SK-N-SH (cell line): ENCODE results near the gene PLOD2. TPM values are rescaled to one million over a fixed set of nuclear protein-coding genes. Genes with fewer than 3 reads are reported as not detected.

Experiments used
- CTCF ChIA-PET: fragments of 300-600, 350-600 bp; formaldehyde crosslinking; extraction: SDS; loops from one replicate; lab custom pipeline; 2021; lab: Yijun Ruan, JAX
- POLR2A ChIA-PET: fragments of 350-600 bp; sonication (Branson Sonifier 250); formaldehyde crosslinking; extraction: SDS; loops from one replicate; lab custom pipeline; 2020; ENCODE audit warnings: antibody characterized with exemption, inconsistent platforms; lab: Yijun Ruan, JAX
- DNase-seq: peaks from one replicate; pipeline ENCODE4 v3.0.0; 2012
- H2AFZ ChIP-seq: fragments of 200-600 bp; sonication (generic); 2 replicates; pipeline ENCODE4 v1.8.1; 2016; ENCODE audit warnings: antibody characterized with exemption, mild to moderate bottlenecking, low read depth
- H3F3A ChIP-seq: fragments of 200-600 bp; sonication (generic); replicated peaks from 2 replicates; pipeline ENCODE3; 2016; ENCODE audit warnings: antibody characterized with exemption, mild to moderate bottlenecking; ENCODE audit not compliant: insufficient read depth
- H3K27ac ChIP-seq, 2 experiments: fragments of 200-500 bp in 1 of 2; fragments of 200-600 bp in 1 of 2; sonication (Bioruptor generic) in 1 of 2; sonication (generic), shearing (Covaris generic) in 1 of 2; 2 replicates each; pipeline versions ENCODE4 v1.5.1 to v1.6.1; 2014 to 2016; ENCODE audit warnings: low read depth in 2 of 2, inconsistent platforms in 1 of 2, low read length in 1 of 2, mild to moderate bottlenecking in 1 of 2, mixed read lengths in 1 of 2
- H3K27me3 ChIP-seq: fragments of 200-600 bp; sonication (generic), shearing (Covaris generic); 2 replicates; pipeline ENCODE4 v1.6.1; 2016; ENCODE audit warnings: mixed run types; ENCODE audit not compliant: insufficient read depth
- H3K36me3 ChIP-seq, 2 experiments: fragments of 200-500 bp in 1 of 2; fragments of 200-600 bp in 1 of 2; sonication (Bioruptor generic) in 1 of 2; sonication (generic) in 1 of 2; replicated peaks in 1 of 2; 2 replicates each; pipeline versions ENCODE3 to v1.5.1; 2014 to 2016; ENCODE audit warnings: low read length in 1 of 2, mild to moderate bottlenecking in 1 of 2; ENCODE audit not compliant: insufficient read depth in 2 of 2, control insufficient read depth in 1 of 2
- H3K4me1 ChIP-seq, 2 experiments: fragments of 200-500 bp in 1 of 2; fragments of 200-600 bp in 1 of 2; sonication (Bioruptor generic) in 1 of 2; sonication (generic), shearing (Covaris generic) in 1 of 2; 2 replicates each; pipeline versions ENCODE4 v1.5.1 to v1.6.1; 2014 to 2016; ENCODE audit warnings: low read depth in 1 of 2, low read length in 1 of 2, mixed run types in 1 of 2; ENCODE audit not compliant: insufficient read depth in 2 of 2, control insufficient read depth in 1 of 2
- H3K4me2 ChIP-seq: fragments of 200-600 bp; sonication (generic), shearing (Covaris generic); 2 replicates; pipeline ENCODE4 v1.6.1; 2017; ENCODE audit warnings: mixed run types
- H3K4me3 ChIP-seq, 2 experiments: fragments of 200-500 bp in 1 of 2; fragments of 200-600 bp in 1 of 2; sonication (Bioruptor generic) in 1 of 2; sonication (generic), shearing (Covaris generic) in 1 of 2; 2 replicates each; pipeline versions ENCODE4 v1.5.1 to v1.8.1; 2014 to 2016; ENCODE audit warnings: low read depth in 2 of 2, inconsistent platforms in 1 of 2, low read length in 1 of 2, mild to moderate bottlenecking in 1 of 2, mixed read lengths in 1 of 2, moderate library complexity in 1 of 2
- H3K79me2 ChIP-seq: fragments of 200-600 bp; sonication (generic); 2 replicates; pipeline ENCODE4 v1.8.1; 2017; ENCODE audit warnings: mild to moderate bottlenecking; ENCODE audit not compliant: insufficient read depth
- H3K9ac ChIP-seq: fragments of 200-600 bp; sonication (generic); 2 replicates; pipeline ENCODE4 v1.6.1; 2017; ENCODE audit warnings: mixed run types
- H3K9me2 ChIP-seq: fragments of 200-600 bp; sonication (generic); 2 replicates; pipeline ENCODE4 v1.6.1; 2017; ENCODE audit warnings: mixed run types
- H3K9me3 ChIP-seq: fragments of 200-600 bp; sonication (generic); 2 replicates; pipeline ENCODE4 v1.6.1; 2017; ENCODE audit warnings: mixed run types, mild to moderate bottlenecking, moderate library complexity
- H4K20me1 ChIP-seq: fragments of 200-600 bp; sonication (generic); 2 replicates; pipeline ENCODE4 v1.6.1; 2017; ENCODE audit warnings: mild to moderate bottlenecking, mixed run types; ENCODE audit not compliant: insufficient read depth
- ELF1 ChIP-seq: IDR thresholded peaks from 2 replicates; pipeline ENCODE4 v1.4.0; 2012
- EZH2phosphoT487 ChIP-seq: fragments of 200-600 bp; sonication (generic); IDR thresholded peaks from 2 replicates; pipeline ENCODE4 v1.6.1; 2017; ENCODE audit warnings: low read depth, mixed run types, mild to moderate bottlenecking, antibody characterized with exemption, moderate library complexity, borderline replicate concordance
- FOXJ3 ChIP-seq: sonication (generic); formaldehyde crosslinking; IDR thresholded peaks from 2 replicates; pipeline ENCODE4 v1.5.1; 2020; ENCODE audit warnings: mild to moderate bottlenecking, missing genetic modification reagents
- JUND ChIP-seq: IDR thresholded peaks from 2 replicates; pipeline ENCODE4 v1.4.0; 2012
- RAD21 ChIP-seq: IDR thresholded peaks from 2 replicates; pipeline ENCODE4 v1.6.1; 2012; ENCODE audit warnings: mild to moderate bottlenecking, low read length
- RCOR1 ChIP-seq: fragments of 150-350 bp; IDR thresholded peaks from 2 replicates; pipeline ENCODE4 v1.6.1; 2017; ENCODE audit warnings: antibody characterized with exemption, low read length
- RFX5 ChIP-seq: IDR thresholded peaks from 2 replicates; pipeline ENCODE4 v1.6.1; 2012; ENCODE audit warnings: mild to moderate bottlenecking, improper control_type of control experiment, low read length
- TCF12 ChIP-seq: IDR thresholded peaks from 2 replicates; pipeline ENCODE4 v1.4.0; 2012
- WGBS: methylation state at CpG from one replicate; pipeline ENCODE4 v1.1.6; 2017; ENCODE audit warnings: low lambda C conversion rate; 5-methylcytosine and 5-hydroxymethylcytosine counted together
- polyA plus RNA-seq, 3 experiments: library from polyadenylated mRNA; depleted of rRNA; stranded (reverse); fragments of >200 nt; gene quantifications; 2 replicates each; pipeline ENCODE4 v1.2.3, GENCODE V29; 2012
- TF ChIP-seq, protein P1 (sequence below): IDR thresholded peaks from 2 replicates; pipeline ENCODE4 v1.6.1; 2012; ENCODE audit warnings: mild to moderate bottlenecking, low read depth, low read length, moderate library complexity
- TF ChIP-seq, protein P2 (sequence below): IDR thresholded peaks from 2 replicates; pipeline ENCODE4 v1.4.0; 2012; ENCODE audit warnings: low read depth, borderline replicate concordance
- TF ChIP-seq, protein P3 (sequence below): IDR thresholded peaks from 2 replicates; pipeline ENCODE4 v1.4.0; 2012; ENCODE audit warnings: low read depth
- TF ChIP-seq, protein P4 (sequence below): IDR thresholded peaks from 2 replicates; pipeline ENCODE4; 2012

PLOD2 gene
- polyA plus RNA-seq, 1 of the 3 experiments (the other 2 are of a cell fraction) = 0.58 TPM

DNA sequence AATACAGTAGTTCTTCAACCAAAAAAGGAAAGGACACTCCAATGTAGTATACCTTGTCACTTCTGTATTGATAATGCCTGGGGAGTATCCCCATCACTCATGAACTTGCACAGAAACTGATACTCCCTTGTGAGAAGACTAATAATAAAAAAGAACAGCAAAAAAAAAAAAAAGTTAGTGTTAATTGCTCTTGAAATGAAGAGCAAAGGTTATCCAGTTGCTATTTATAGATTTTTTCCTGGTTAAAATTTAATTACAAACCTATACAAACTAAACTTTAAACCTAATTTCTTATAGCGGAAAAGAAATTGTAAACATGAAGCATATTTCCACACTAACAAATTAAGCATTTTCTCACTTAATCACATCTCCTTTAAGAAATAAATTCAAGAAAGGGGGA is 6.7 kb downstream of the PLOD2 start (continued):
- TF ChIP-seq, protein P1, sequence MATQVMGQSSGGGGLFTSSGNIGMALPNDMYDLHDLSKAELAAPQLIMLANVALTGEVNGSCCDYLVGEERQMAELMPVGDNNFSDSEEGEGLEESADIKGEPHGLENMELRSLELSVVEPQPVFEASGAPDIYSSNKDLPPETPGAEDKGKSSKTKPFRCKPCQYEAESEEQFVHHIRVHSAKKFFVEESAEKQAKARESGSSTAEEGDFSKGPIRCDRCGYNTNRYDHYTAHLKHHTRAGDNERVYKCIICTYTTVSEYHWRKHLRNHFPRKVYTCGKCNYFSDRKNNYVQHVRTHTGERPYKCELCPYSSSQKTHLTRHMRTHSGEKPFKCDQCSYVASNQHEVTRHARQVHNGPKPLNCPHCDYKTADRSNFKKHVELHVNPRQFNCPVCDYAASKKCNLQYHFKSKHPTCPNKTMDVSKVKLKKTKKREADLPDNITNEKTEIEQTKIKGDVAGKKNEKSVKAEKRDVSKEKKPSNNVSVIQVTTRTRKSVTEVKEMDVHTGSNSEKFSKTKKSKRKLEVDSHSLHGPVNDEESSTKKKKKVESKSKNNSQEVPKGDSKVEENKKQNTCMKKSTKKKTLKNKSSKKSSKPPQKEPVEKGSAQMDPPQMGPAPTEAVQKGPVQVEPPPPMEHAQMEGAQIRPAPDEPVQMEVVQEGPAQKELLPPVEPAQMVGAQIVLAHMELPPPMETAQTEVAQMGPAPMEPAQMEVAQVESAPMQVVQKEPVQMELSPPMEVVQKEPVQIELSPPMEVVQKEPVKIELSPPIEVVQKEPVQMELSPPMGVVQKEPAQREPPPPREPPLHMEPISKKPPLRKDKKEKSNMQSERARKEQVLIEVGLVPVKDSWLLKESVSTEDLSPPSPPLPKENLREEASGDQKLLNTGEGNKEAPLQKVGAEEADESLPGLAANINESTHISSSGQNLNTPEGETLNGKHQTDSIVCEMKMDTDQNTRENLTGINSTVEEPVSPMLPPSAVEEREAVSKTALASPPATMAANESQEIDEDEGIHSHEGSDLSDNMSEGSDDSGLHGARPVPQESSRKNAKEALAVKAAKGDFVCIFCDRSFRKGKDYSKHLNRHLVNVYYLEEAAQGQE = no peak
- no peak for TF ChIP-seq RAD21
- TF ChIP-seq FOXJ3 (CRISPR knock-in tag) = no peak
- no peak for TF ChIP-seq RCOR1
- TF ChIP-seq, protein P2, sequence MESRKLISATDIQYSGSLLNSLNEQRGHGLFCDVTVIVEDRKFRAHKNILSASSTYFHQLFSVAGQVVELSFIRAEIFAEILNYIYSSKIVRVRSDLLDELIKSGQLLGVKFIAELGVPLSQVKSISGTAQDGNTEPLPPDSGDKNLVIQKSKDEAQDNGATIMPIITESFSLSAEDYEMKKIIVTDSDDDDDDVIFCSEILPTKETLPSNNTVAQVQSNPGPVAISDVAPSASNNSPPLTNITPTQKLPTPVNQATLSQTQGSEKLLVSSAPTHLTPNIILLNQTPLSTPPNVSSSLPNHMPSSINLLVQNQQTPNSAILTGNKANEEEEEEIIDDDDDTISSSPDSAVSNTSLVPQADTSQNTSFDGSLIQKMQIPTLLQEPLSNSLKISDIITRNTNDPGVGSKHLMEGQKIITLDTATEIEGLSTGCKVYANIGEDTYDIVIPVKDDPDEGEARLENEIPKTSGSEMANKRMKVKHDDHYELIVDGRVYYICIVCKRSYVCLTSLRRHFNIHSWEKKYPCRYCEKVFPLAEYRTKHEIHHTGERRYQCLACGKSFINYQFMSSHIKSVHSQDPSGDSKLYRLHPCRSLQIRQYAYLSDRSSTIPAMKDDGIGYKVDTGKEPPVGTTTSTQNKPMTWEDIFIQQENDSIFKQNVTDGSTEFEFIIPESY = no peak
- no peak for TF ChIP-seq JUND
- TF ChIP-seq RFX5 = no peak
- TF ChIP-seq ELF1 = no peak
- no peak for TF ChIP-seq TCF12

DNA sequence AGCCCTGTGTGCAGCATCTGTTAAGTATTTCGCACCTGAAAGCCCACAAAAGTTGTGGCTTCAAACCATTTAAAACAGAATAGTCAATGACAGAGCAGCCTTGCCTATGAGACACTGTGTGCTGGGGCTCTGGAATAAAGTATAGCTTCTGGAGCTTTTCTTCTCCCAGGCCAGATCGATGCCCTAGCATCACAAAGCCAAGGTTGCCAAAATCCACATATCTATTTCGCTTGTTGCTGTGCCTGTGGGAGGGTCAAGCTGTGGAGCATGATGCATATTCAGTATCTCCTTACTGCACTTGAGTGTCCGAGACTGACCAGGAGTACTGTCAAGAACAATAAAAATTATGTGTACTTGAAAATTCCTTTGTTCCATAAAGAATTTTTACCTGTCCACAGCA is 7.6 kb downstream of the PLOD2 start:
- Histone ChIP-seq H3K4me3 (no peak overlapping the region), H3K79me2 (no peaks in the 10 kb centered on the region), H3K9ac (no peak overlapping the region), H3K27ac (no peak overlapping the region), H3K27me3 (peaks cover 9% of the 10 kb centered on the region; the same call in 1 of the 2 replicates), H3K4me1 (no peaks in the 10 kb centered on the region), H3K9me3 (no peaks in the 10 kb centered on the region), H3F3A (no peaks in the 10 kb centered on the region), H4K20me1 (no peaks in the 10 kb centered on the region), H2AFZ (no peak overlapping the region), H3K4me2 (no peak overlapping the region), H3K36me3 (no peaks in the 10 kb centered on the region), H3K9me2 (no peaks in the 10 kb centered on the region)
- POLR2A ChIA-PET = no interaction called here
- WGBS = 15% methylated on average over 4 of the region's 4 CpGs
- TF ChIP-seq EZH2phosphoT487 (no peak), ELF1 (no peak), RCOR1 (no peak)
- TF ChIP-seq, protein P3, sequence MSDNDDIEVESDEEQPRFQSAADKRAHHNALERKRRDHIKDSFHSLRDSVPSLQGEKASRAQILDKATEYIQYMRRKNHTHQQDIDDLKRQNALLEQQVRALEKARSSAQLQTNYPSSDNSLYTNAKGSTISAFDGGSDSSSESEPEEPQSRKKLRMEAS = no peak
- TF ChIP-seq, protein P4, sequence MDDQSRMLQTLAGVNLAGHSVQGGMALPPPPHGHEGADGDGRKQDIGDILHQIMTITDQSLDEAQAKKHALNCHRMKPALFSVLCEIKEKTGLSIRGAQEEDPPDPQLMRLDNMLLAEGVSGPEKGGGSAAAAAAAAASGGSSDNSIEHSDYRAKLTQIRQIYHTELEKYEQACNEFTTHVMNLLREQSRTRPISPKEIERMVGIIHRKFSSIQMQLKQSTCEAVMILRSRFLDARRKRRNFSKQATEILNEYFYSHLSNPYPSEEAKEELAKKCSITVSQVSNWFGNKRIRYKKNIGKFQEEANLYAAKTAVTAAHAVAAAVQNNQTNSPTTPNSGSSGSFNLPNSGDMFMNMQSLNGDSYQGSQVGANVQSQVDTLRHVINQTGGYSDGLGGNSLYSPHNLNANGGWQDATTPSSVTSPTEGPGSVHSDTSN = no peak
- TF ChIP-seq, protein P2 = no peak
- CTCF ChIA-PET = no interaction called here
- no peak for DNase-seq
